Activated CD4-positive, alpha-beta memory T cell treated with anti-CD3 and anti-CD28 coated beads for 36 hours (primary cell): ENCODE measurements around the gene UBE4B. TPM values are rescaled to one million over a fixed set of nuclear protein-coding genes. Genes with fewer than 3 reads are reported as not detected.

Experiments
- CTCF ChIA-PET: fragments of 350-600 bp; sonication (Branson Sonifier 250); formaldehyde crosslinking; loops from one replicate; lab custom pipeline; 2021; ENCODE audit warnings: antibody characterized with exemption, inconsistent platforms; lab: Charles Lee
- POLR2A ChIA-PET: fragments of 350-600 bp; sonication (Branson Sonifier 250); formaldehyde crosslinking; loops from one replicate; lab custom pipeline; 2021; ENCODE audit warnings: antibody characterized with exemption; lab: Charles Lee
- DNase-seq: peaks from one replicate; pipeline ENCODE4 v3.0.0-alpha.2; 2020
- H3K27ac Mint-ChIP-seq: one replicate; pipeline ENCODE4 v1.8.0; 2021; ENCODE audit warnings: mixed read lengths
- H3K27me3 Mint-ChIP-seq: one replicate; pipeline ENCODE4 v1.8.0; 2021; ENCODE audit warnings: mixed read lengths
- H3K36me3 Mint-ChIP-seq: one replicate; pipeline ENCODE4 v1.8.0; 2021; ENCODE audit warnings: mixed read lengths
- H3K4me1 Mint-ChIP-seq: one replicate; pipeline ENCODE4 v1.8.0; 2021; ENCODE audit warnings: low read depth, mixed read lengths
- H3K4me3 Mint-ChIP-seq: one replicate; pipeline ENCODE4 v1.8.0; 2021; ENCODE audit warnings: mild to moderate bottlenecking, mixed read lengths
- H3K9me3 Mint-ChIP-seq: one replicate; pipeline ENCODE4 v1.8.0; 2021; ENCODE audit warnings: mixed read lengths
- intact Hi-C: fragments of 100-400 bp; cut with micrococcal nuclease; formaldehyde crosslinking; loops from one replicate; pipeline ENCODE4 v1.15.1; 2023
- total RNA-seq, 2 experiments: library from RNA; stranded (reverse); gene quantifications; one replicate each; pipeline ENCODE4 v1.2.3, GENCODE V29; 2021

UBE4B gene
- total RNA-seq, 2 experiments from 2014 or later, result 24.3 to 25.3 TPM

- POLR2A ChIA-PET, result no interaction called here
- CTCF ChIA-PET, result no interaction called here
Observed at GRCh38 chr1:10132852-10133251, 100.1 kb downstream of the UBE4B start.

GRCh38 chr1:10140981-10141380 is 108.2 kb downstream of the UBE4B start:
- CTCF ChIA-PET, result no interaction called here
- POLR2A ChIA-PET, result interaction anchor here (1.5 kb wide), 1 partner anchor 29 kb away, joined by 3 read pairs; no protein-coding TSS in a partner anchor
- H3K27me3 Mint-ChIP-seq, result no peaks in the 10 kb centered on the region
- DNase-seq, result no peak
- no peak overlapping the region for H3K27ac Mint-ChIP-seq
- intact Hi-C loops, result no loop called here
- no peak overlapping the region for H3K4me3 Mint-ChIP-seq
- no peaks in the 10 kb centered on the region for H3K4me1 Mint-ChIP-seq
- peaks cover 17% of the 10 kb centered on the region for H3K36me3 Mint-ChIP-seq
- H3K9me3 Mint-ChIP-seq, result no peaks in the 10 kb centered on the region

More at GRCh38 chr1:10132852-10133251, 100.1 kb downstream of the UBE4B start:
- Mint-ChIP-seq H3K36me3 (peaks cover 18% of the 10 kb centered on the region), H3K4me3 (no peak overlapping the region), H3K4me1 (no peaks in the 10 kb centered on the region), H3K27ac (no peak overlapping the region), H3K27me3 (no peaks in the 10 kb centered on the region), H3K9me3 (no peaks in the 10 kb centered on the region)
- no peak for DNase-seq
- intact Hi-C loops, result no loop called here

GRCh38 chr1:10143961-10144485 is 111.3 kb downstream of the UBE4B start:
- H3K4me1 Mint-ChIP-seq, result no peaks in the 10 kb centered on the region
- H3K9me3 Mint-ChIP-seq, result no peaks in the 10 kb centered on the region
- ChIA-PET POLR2A (no interaction called here), CTCF (interaction anchor here (0.8 kb wide), 1 partner anchor 201 kb away, joined by 3 read pairs; the partner anchor contains the start of genes LZIC and NMNAT1)
- no peaks in the 10 kb centered on the region for H3K27me3 Mint-ChIP-seq
- H3K27ac Mint-ChIP-seq, result no peak overlapping the region
- H3K36me3 Mint-ChIP-seq, result peaks cover 14% of the 10 kb centered on the region
- DNase-seq, result no peak
- intact Hi-C loops, result no loop called here
- no peak overlapping the region for H3K4me3 Mint-ChIP-seq

- Mint-ChIP-seq H3K27me3 (no peaks in the 10 kb centered on the region), H3K36me3 (peaks cover 16% of the 10 kb centered on the region)
- POLR2A ChIA-PET, result no interaction called here
Observed at GRCh38 chr1:10146391-10146790, 113.6 kb downstream of the UBE4B start.

GRCh38 chr1:10149231-10149630 is 116.5 kb downstream of the UBE4B start:
- CTCF ChIA-PET, result no interaction called here
- H3K27me3 Mint-ChIP-seq, result no peaks in the 10 kb centered on the region

More at GRCh38 chr1:10146391-10146790, 113.6 kb downstream of the UBE4B start:
- H3K4me3 Mint-ChIP-seq, result no peak overlapping the region
- CTCF ChIA-PET, result interaction anchor here (1.1 kb wide), 1 partner anchor 362 kb away, joined by 3 read pairs; no protein-coding TSS in a partner anchor
- H3K9me3 Mint-ChIP-seq, result no peaks in the 10 kb centered on the region
- H3K4me1 Mint-ChIP-seq, result no peaks in the 10 kb centered on the region
- intact Hi-C loops, result no loop called here
- no peak overlapping the region for H3K27ac Mint-ChIP-seq
- no peak for DNase-seq

GRCh38 chr1:10152709-10153284 is 120.0 kb downstream of the UBE4B start:
- Mint-ChIP-seq H3K27me3 (no peaks in the 10 kb centered on the region), H3K36me3 (peaks cover 5% of the 10 kb centered on the region), H3K9me3 (no peaks in the 10 kb centered on the region), H3K4me3 (no peak overlapping the region), H3K27ac (no peak overlapping the region), H3K4me1 (no peaks in the 10 kb centered on the region)
- ChIA-PET POLR2A (no interaction called here), CTCF (interaction anchor here (0.8 to 1.4 kb wide), 6 partner anchors 8 to 277 kb away, joined by 3 to 5 read pairs (median 4); partner anchors contain the start of gene KIF1B)
- intact Hi-C loops, result loop anchor here (1.0 kb wide), 1 partner anchor 202 kb away; no protein-coding TSS in a partner anchor
- DNase-seq, result peak; percentile 63

More at GRCh38 chr1:10149231-10149630, 116.5 kb downstream of the UBE4B start:
- H3K27ac Mint-ChIP-seq, result no peak overlapping the region
- DNase-seq, result no peak
- H3K9me3 Mint-ChIP-seq, result no peaks in the 10 kb centered on the region
- no peak overlapping the region for H3K4me3 Mint-ChIP-seq
- H3K4me1 Mint-ChIP-seq, result no peaks in the 10 kb centered on the region
- POLR2A ChIA-PET, result no interaction called here
- peaks cover 13% of the 10 kb centered on the region for H3K36me3 Mint-ChIP-seq
- intact Hi-C loops, result no loop called here

- intact Hi-C loops, result no loop called here
- CTCF ChIA-PET, result interaction anchor here (0.7 to 1.0 kb wide), 2 partner anchors 108 to 206 kb away, joined by 3 read pairs; no protein-coding TSS in a partner anchor
- POLR2A ChIA-PET, result no interaction called here
- H3K4me3 Mint-ChIP-seq, result no peak overlapping the region
- no peaks in the 10 kb centered on the region for H3K4me1 Mint-ChIP-seq
- H3K27me3 Mint-ChIP-seq, result no peaks in the 10 kb centered on the region
- peaks cover 10% of the 10 kb centered on the region for H3K36me3 Mint-ChIP-seq
- no peak overlapping the region for H3K27ac Mint-ChIP-seq
- no peak for DNase-seq
- no peaks in the 10 kb centered on the region for H3K9me3 Mint-ChIP-seq
Observed at GRCh38 chr1:10155087-10155712, 122.4 kb downstream of the UBE4B start.

- no peak overlapping the region for H3K4me3 Mint-ChIP-seq
- POLR2A ChIA-PET, result no interaction called here
- H3K4me1 Mint-ChIP-seq, result no peaks in the 10 kb centered on the region
- CTCF ChIA-PET, result interaction anchor here (0.7 to 1.3 kb wide), 2 partner anchors 10 to 210 kb away, joined by 3 read pairs; no protein-coding TSS in a partner anchor
- peaks cover 13% of the 10 kb centered on the region for H3K36me3 Mint-ChIP-seq
- no peak for DNase-seq
- H3K27ac Mint-ChIP-seq, result no peak overlapping the region
- H3K9me3 Mint-ChIP-seq, result no peaks in the 10 kb centered on the region
- no peaks in the 10 kb centered on the region for H3K27me3 Mint-ChIP-seq
- intact Hi-C loops, result no loop called here
Observed at GRCh38 chr1:10160173-10160572, 127.4 kb downstream of the UBE4B start.

GRCh38 chr1:10160907-10161490 is 128.2 kb downstream of the UBE4B start:
- DNase-seq, result no peak
- CTCF ChIA-PET, result interaction anchor here (1.1 to 1.3 kb wide), 2 partner anchors 9 to 211 kb away, joined by 3 to 4 read pairs; no protein-coding TSS in a partner anchor
- POLR2A ChIA-PET, result no interaction called here
- H3K4me1 Mint-ChIP-seq, result no peaks in the 10 kb centered on the region
- intact Hi-C loops, result no loop called here
- H3K27ac Mint-ChIP-seq, result no peak overlapping the region
- peaks cover 20% of the 10 kb centered on the region for H3K36me3 Mint-ChIP-seq
- H3K27me3 Mint-ChIP-seq, result no peaks in the 10 kb centered on the region
- H3K4me3 Mint-ChIP-seq, result no peak overlapping the region
- H3K9me3 Mint-ChIP-seq, result no peaks in the 10 kb centered on the region

GRCh38 chr1:10161541-10162290 is 129.0 kb downstream of the UBE4B start:
- Mint-ChIP-seq H3K27me3 (no peaks in the 10 kb centered on the region), H3K36me3 (peaks cover 23% of the 10 kb centered on the region), H3K4me3 (no peak overlapping the region), H3K9me3 (no peaks in the 10 kb centered on the region), H3K27ac (no peak overlapping the region), H3K4me1 (no peaks in the 10 kb centered on the region)
- POLR2A ChIA-PET, result no interaction called here
- CTCF ChIA-PET, result interaction anchor here (1.1 kb wide), 1 partner anchor 9 kb away, joined by 4 read pairs; no protein-coding TSS in a partner anchor
- intact Hi-C loops, result no loop called here
- DNase-seq, result no peak

- Mint-ChIP-seq H3K27ac (peak overlapping the region; percentile 83), H3K27me3 (no peaks in the 10 kb centered on the region), H3K36me3 (peaks cover 53% of the 10 kb centered on the region), H3K4me3 (no peak overlapping the region), H3K4me1 (peaks cover 40% of the 10 kb centered on the region), H3K9me3 (no peaks in the 10 kb centered on the region)
- POLR2A ChIA-PET, result interaction anchor here (0.7 to 1.8 kb wide), 2 partner anchors 15 to 265 kb away, joined by 3 to 5 read pairs; no protein-coding TSS in a partner anchor
- intact Hi-C loops, result loop anchor here (2.0 kb wide), 1 partner anchor 50 kb away; no protein-coding TSS in a partner anchor
- DNase-seq, result peak; percentile 48
- CTCF ChIA-PET, result interaction anchor here (0.9 to 2.7 kb wide), 3 partner anchors 41 to 262 kb away, joined by 3 to 12 read pairs (median 4); partner anchors contain the start of genes CENPS, KIF1B, LZIC and NMNAT1
Observed at GRCh38 chr1:10168912-10169514, 136.3 kb downstream of the UBE4B start.
